ENCODE results near the gene NAV2. TPM values are rescaled to one million over a fixed set of nuclear protein-coding genes. Genes with fewer than 3 reads are reported as not detected.

NAV2 gene
- total RNA-seq, 1 experiment from 2014 or later: 22.7 TPM

GRCh38 chr11:20075627-20076026 is 363.0 kb downstream of the NAV2 start:
- ChIA-PET POLR2A (interaction anchor here (0.7 kb wide), 1 partner anchor 165 kb away, joined by 4 read pairs; no protein-coding TSS in a partner anchor), CTCF (no interaction called here)
- in situ Hi-C loops (cut with HindIII; ENCODE audit: low pct_unique_long_range_greater_than_20kb, low sequenced_read_pairs): no loop called here
- no peak overlapping the region for H3K27ac ChIP-seq (ENCODE audit: low read length)
- H3K36me3 ChIP-seq (ENCODE audit: control insufficient read depth, insufficient read depth, low read length): no peaks in the 10 kb centered on the region
- H3K9me3 ChIP-seq (ENCODE audit: control insufficient read depth, insufficient read depth, low read depth, low read length): no peaks in the 10 kb centered on the region
- TF ChIP-seq POLR2AphosphoS5 (IDR thresholded peaks at IDR 0.05; ENCODE audit: low read depth, low read length) (no peak), SIN3A (IDR thresholded peaks at IDR 0.05; ENCODE audit: borderline replicate concordance, insufficient read depth, low read depth, low read length) (no peak), TCF7L2 (IDR thresholded peaks at IDR 0.05; ENCODE audit: low read depth, low read length) (no peak), REST (IDR thresholded peaks at IDR 0.05; ENCODE audit: insufficient read depth in 1 of 2, low read depth in 2 of 2, low read length in 1 of 2) (no peak), CTCF (IDR thresholded peaks at IDR 0.05) (no peak)
- ATAC-seq (no peak), DNase-seq (ENCODE audit: low read depth, low spot score) (no peak)
- H3K4me3 ChIP-seq (ENCODE audit: low read depth in 2 of 2, low read length in 2 of 2): no peak overlapping the region
- H3K4me1 ChIP-seq (ENCODE audit: control insufficient read depth, insufficient read depth, low read length): no peaks in the 10 kb centered on the region
- BruUV-seq (replicated peaks): no TSS peak
- no peaks in the 10 kb centered on the region for H3K27me3 ChIP-seq (ENCODE audit: control insufficient read depth, insufficient read depth, low read length)
- intact Hi-C loops (cut with micrococcal nuclease; ENCODE audit: unreplicated experiment): no loop called here

GRCh38 chr11:20078846-20079245 is 366.2 kb downstream of the NAV2 start:
- Histone ChIP-seq H3K27ac (ENCODE audit: low read length) (no peak overlapping the region), H3K36me3 (ENCODE audit: control insufficient read depth, insufficient read depth, low read length) (no peaks in the 10 kb centered on the region), H3K4me1 (ENCODE audit: control insufficient read depth, insufficient read depth, low read length) (no peaks in the 10 kb centered on the region), H3K9me3 (ENCODE audit: control insufficient read depth, insufficient read depth, low read depth, low read length) (no peaks in the 10 kb centered on the region), H3K4me3 (ENCODE audit: low read depth in 2 of 2, low read length in 2 of 2) (no peak overlapping the region), H3K27me3 (ENCODE audit: control insufficient read depth, insufficient read depth, low read length) (no peaks in the 10 kb centered on the region)
- intact Hi-C loops (cut with micrococcal nuclease; ENCODE audit: unreplicated experiment) (no loop called here), in situ Hi-C loops (cut with HindIII; ENCODE audit: low pct_unique_long_range_greater_than_20kb, low sequenced_read_pairs) (no loop called here)
- ChIA-PET CTCF (no interaction called here), POLR2A (no interaction called here)
- ATAC-seq (no peak), DNase-seq (ENCODE audit: low read depth, low spot score) (no peak)
- TF ChIP-seq CTCF (IDR thresholded peaks at IDR 0.05): no peak
- TF ChIP-seq REST (IDR thresholded peaks at IDR 0.05; ENCODE audit: insufficient read depth in 1 of 2, low read depth in 2 of 2, low read length in 1 of 2): no peak
- no peak for TF ChIP-seq POLR2AphosphoS5 (IDR thresholded peaks at IDR 0.05; ENCODE audit: low read depth, low read length)
- TF ChIP-seq TCF7L2 (IDR thresholded peaks at IDR 0.05; ENCODE audit: low read depth, low read length): no peak
- TF ChIP-seq SIN3A (IDR thresholded peaks at IDR 0.05; ENCODE audit: borderline replicate concordance, insufficient read depth, low read depth, low read length): no peak
- BruUV-seq (replicated peaks): no TSS peak
